Activated T-cell treated with anti-CD3 and anti-CD28 coated beads for 24 hours (primary cell): Measurements from ENCODE around the gene FAM9C.
A peak's percentile ranks its signal among the peaks of the same experiment; 100 is the strongest.
"Not testable (repeated sequence)": the region's sequence is repeated elsewhere in the genome, so short reads cannot be mapped to it uniquely, and the experiment has no call there.

ENCODE experiments used
- DNase-seq: peaks from one replicate; pipeline ENCODE4 v3.0.0-alpha.2; 2020; ENCODE audit warnings: low read depth

Gene FAM9C

DNA sequence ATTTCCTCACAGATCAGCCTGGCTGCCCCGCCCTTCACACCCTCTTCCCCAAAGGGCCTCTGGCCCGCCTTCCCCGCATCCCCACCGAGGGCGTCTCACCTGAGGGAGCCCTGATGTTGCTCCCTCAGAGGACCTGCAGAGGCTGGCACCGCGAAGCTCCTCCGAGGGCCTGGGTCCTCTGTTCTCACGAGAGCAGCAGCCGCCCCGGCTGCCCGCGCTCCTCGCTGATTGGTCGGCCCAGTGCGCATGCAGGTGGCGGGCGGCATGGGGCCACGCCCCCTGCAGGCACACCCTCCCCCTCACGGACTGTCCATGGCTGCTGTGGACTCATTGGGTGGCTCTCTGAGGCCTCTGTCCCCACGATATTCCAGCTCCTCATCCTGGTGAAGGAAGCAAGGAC is at the start of gene FAM9C:
Gene FAM9C, minus strand, starts transcription at position 180 of the 400 bp plus-strand sequence. CDS start 831 bp downstream, outside the sequence.
- DNase-seq, result no peak

DNA sequence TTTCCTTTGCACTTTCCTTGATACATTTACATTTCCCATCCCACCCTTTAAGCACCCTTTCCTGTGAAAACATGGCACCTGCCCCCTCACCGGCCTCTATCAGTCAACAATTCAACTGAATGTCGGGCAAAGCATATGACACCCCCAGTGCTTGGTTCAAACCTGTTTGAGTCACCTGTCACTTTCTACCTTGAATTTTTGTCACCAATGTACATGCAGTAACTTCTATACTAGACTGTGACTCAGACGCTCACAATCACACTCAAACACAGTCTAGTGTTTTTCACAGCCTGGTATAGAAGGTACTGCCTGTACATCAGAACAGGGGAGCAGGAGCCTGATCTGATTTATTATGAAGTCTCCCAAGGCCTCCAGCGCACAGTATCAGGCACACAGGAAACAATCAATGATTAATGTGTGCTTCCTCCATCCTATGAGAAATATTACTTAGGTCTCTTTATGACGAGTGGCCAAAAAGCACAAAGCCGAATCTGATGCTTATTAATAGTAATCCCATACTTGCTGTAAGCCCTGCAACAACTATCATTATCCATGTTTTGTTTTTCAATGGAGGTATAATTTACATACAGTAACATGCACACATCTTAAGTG is 49.2 kb upstream of the FAM9C start:
- no peak for DNase-seq

DNA sequence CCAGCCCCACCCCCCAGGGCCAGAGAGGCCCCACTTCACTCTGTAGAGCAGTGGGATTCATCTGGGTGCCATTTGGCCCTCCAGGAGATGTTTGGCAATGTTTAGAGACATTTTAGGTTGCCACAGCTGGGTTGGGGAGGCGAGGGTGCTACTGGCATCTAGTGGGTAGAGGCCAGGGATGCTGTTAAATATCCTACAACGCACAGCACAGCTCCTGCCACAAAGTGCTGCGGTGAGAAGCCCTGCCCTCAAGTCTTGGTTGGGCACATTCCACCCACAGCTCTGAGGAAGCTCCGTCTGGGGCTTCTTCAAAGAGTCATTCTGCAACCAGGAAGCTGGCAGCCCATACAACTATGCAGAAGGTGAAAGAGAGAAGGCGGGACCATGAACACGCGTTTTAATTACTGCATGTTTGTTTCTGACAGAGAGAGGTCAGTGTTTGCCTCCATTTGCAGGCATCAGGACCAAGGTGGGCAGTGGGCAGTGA is 48.1 kb upstream of the FAM9C start:
- peak; percentile 58 for DNase-seq

DNA sequence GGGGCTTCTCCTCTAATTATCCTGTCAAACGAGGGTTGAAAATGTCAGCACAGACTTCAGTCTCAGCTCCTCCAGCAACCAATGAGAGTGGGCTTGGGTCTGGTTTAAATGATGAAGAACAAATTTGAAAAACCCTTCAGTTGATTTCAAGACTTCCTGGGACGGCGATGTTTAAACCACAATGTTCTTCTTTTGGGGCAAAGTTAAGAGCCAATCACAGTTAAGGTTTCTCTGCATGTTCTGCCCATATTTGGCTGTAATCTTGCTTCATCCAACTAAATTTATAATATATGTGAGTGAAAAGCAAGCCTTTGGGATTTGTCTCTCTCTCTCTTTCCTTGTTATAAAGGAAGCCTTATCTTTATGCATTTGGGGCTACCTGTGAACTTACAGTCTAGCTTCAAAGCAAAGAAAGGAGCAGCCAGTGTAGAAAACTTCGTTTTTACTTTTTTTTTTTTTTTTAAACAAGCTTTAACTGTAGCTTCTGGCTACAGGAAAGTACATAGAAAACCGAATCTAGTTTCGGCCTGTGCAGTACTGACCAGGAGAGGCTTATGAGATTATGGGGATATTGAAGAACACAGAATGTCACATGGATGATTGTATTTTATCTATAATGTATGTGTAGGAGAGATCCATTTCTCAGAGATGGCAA is 46.8 kb upstream of the FAM9C start:
- no peak for DNase-seq

DNA sequence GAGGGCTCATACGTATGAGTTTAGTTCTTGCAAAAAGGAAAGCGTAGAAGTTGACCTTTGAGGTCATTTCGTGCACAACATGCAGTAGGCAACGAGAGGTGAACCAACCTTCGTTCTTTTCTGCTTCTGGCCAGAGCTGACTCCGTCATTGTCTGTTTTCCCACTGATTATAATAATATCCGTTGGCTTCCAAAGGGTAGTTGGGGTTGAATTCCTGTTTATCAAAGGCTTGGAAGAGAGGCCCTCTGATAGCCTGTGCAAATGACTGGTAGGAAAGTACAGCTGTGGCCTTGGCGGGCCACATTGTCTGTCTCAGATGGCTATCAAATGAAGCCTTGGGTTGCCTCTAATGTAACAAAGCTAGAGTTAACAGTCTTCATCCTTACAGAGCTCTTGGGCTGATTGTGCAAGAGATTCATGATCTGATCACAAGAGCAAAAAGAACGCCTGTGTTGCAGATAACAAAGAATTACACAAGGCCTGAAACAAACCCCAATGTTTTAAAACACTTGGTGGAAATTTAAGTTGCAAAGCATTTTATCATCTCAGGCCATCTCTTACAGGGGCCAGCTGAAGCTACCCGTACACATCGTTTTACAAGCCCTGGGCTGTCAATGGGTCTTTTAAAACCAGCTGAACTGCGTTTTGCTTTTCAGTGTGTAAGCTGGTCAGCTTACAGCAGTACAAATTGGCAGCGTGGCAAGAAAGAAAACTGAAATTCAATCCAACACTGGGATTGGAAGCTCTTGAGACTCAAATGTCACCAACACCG is 46.1 kb upstream of the FAM9C start:
- no peak for DNase-seq

DNA sequence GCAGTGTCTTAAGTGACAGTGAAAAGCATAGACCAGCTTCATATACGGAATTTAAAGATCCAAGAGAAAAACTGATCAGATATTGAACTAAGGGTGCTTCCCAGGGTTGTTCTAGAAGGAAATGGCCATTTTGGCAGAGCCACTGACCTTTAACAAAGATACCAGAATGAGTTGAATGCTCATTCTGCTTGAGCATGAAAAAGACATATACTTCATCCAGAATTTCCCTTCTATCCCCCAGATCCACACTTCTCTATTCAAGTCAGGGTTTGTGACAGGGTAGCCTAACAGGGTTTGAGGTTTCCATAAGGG is 45.6 kb upstream of the FAM9C start:
- DNase-seq, result no peak

DNA sequence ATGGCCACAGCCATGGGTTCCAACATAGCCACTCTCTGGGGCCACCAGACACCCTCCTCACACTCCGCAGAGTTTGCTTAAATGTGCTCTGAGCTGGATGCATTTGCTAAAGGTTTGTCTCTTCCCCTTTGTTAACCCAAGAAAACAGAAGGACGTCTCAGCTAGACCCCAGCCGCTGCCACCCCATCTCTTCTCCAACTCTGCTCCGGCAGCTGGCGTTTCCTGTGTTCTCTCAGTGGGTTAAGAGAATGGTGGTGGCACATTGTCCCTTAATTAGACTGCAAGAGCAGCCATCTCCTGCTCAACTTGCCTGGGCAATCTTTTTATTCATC is 43.7 kb upstream of the FAM9C start:
- no peak for DNase-seq

DNA sequence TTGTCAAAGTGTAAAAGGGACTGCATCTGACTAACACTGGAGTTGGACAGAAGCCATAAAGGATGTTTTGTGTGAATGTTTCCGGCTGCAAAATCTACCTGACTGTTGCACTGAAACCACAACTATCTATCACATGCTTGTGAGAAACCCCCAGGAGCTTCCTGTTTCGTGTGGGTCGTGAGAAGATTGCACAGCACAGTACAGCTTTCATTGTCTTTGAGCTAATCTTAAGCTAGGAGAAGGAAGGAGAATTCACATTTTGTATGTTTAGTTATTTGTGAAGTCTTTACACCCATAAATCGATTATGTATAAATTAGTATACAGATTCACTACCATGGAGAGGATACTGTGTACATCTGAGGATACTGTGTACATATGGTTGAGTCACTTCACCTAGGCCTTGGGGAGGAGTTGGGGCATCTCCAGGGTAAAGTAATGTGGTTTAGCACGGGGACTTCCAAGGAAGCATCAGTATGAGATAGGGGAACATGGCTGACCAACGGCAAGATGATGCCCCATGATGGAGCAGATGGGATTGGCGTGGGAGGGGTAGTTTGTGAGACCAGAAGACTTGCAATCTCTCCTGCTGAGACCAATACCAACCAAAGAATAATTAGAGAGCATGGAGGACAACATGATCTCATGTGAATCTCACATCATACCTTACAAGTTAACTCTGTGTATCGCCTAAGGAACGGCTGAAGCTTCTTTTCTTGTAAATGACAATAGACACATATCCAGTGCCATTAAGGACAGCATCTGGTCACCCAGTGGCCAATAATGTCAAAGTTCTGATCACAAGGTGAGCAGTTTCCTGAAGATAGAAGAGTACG is 43.1 kb upstream of the FAM9C start:
- DNase-seq, result no peak

DNA sequence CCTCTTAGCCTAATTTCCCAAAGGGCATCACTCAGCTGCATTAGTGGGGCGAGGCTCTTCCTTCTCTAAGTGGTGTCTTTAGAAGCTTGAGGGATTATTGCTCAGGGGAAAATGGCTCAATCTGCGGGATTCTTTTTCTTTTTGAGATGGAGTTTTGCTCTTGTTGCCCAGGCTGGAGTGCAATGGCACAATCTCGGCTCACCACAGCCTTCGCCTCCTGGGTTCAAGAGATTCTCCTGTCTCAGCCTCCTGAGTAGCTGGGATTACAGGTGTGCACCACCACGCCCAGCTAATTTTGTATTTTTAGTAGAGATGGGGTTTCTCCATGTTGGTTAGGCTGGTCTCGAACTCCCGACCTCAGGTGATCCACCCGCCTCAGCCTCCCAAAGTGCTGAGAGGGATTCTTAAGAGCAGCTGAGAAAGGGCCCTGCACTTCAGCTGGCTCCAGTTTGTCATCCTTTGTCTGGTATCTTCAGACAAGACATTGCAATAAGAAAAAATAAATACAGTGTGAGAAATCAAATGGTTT is 42.4 kb upstream of the FAM9C start:
- not testable (repeated sequence) for DNase-seq

DNA sequence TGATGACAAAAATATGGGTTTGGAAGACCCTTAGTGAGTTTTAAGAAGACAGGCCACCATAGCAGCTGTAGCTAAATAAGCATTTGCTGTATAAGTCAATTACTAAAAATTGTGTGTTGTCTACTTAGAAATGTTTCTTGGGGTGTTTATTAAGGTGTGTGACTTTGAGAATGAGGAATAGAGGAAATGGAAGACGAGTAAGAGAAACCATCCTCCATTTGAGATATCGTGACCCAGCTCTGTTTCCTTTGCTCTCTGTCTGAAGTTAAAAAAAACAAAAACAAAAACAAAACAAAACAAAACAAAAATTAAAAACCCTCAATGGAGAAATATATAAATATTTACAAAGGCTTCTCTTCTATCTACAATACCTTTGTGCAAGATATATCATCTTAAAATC is 41.7 kb upstream of the FAM9C start:
- DNase-seq, result no peak

DNA sequence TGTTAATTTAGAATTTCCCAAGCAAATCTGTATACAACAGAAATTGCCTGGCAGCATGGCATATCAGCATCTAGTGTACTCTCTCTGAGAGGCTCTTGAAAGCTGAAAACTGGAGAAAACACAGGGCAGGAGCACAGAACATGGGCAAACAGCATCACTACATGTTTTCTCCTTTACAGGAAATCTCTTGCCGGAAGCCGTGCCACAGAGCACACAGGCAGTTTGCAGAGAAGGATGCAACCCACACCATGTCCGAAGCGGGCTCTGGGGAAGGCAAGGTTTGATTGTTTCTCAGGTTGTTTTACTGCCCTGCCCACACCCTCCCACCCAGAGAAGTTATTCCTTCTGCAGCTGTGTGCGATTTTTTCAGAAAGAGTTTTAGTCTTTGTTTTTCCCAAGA is 41.1 kb upstream of the FAM9C start:
- DNase-seq, result no peak

DNA sequence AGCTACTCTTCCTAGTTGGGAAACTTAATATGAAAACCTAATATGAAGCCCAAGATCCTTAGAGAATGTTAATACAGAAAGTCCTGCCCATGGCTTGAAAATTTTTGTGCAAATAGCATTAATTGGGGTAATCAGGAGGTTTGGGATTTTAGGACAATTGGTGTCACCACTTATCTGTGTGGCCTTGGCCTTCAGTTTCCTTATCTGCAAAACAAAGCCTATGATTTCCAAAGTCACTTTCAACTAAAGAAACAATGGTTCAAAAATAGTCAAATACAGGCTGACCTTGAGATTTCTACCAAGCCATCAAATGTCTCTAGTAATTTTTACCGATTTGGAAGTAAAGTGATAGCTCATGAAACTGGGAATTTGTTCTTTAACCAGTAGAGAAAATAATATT is 40.2 kb upstream of the FAM9C start:
- no peak for DNase-seq

DNA sequence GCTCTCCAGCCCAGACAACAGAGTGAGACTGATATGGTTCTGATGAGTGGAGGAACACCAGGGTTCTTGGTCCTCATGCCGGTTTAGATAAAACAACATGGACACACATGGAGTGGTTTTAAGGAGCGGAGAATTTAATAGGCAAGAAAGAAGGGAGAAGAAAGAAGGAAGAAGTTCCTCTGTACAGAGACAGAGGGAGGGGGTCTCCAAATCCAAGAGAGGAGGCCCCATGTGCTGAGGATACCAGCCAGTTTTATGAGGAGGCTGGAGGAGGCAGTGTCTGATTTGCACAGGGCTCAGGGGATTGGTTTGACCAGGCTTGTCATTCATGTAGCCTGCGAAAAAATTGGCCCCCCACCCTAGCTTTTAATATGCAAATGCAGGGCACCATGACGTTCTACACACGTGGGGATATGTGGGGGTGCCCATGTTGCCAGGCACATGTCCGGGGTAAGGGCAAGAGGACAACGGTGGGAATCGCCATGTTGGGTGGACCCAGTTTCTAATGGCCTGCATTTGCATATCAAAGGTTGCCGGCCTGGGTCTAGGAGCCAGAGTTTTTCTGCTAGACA is 39.4 kb upstream of the FAM9C start:
- not testable (repeated sequence) for DNase-seq

DNA sequence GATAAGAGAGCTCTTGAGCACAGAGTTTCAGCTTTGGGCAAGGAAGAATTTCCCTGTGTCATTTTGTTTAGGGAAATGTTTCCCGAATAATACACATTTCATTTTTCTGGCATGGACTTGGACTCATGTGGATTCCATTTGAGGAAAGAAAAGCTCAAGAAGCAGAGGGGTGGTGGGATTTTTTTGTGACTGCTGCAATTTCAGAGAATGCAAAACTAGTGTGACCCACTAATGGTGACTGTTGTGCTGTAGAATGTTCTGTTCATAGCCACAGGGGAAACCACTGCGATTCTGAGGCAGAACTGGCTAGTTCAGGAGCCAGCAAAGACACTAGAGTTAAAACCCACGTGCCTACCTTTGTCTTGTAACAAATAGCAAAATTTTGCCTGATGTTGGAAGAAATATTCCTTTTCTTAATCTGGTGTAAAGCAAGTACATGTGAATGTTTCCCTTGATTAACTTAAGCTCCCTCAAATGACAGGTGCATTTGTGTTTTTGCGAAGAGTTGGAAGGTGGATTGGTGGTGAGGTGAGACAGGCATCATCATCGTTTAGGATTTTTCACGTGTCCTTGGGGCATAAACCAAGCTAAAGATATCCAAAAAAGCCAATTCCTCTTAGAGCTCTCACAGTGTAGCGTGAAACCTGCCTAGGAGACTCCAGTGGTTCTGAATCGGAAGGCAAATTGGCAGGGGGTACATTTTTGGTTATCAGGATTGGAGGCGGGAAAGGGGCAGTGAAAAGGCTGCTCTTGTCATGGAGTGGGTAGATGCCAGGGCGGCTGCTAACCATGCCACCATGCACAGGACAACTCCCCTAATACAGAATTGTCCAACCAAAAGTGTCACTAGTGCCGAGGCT is 38.0 kb upstream of the FAM9C start:
- DNase-seq, result no peak

DNA sequence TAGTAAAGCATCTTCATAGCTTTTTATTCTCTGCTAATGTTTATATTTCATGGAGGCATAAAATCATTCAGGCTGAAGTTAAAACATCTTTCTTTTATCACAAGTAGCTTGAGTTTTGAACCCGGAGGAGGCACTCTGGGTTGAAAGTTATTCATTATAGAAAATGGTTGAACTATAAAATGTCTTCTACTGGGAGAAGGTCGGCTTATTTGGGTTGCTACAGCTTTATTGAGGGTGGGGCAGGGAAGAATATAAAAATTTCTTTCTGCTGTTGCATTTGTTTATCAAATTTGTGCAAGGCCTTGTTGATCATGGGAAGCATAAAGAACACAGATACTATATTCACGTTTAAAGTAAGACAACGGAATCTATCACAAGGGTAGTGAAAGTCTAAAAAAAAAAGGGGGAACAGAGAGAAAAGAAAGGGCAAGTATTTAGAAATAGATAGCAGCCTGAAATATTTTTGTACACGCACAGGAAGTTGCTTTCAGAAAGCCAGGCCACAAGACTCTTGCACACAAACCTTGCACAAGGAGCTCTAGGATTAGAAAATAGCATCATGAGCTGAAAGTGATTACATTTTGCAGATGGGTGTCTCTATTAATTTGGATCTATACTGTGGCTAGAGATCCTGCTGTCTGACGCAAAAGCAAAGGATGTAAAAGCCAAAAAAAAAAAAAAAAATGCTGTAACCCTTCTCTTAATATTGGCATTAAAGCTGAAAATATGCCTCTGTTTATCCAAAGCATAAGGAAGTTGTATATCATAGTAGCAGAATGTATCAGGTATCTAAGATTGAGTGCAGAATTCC is 37.2 kb upstream of the FAM9C start:
- no peak for DNase-seq

DNA sequence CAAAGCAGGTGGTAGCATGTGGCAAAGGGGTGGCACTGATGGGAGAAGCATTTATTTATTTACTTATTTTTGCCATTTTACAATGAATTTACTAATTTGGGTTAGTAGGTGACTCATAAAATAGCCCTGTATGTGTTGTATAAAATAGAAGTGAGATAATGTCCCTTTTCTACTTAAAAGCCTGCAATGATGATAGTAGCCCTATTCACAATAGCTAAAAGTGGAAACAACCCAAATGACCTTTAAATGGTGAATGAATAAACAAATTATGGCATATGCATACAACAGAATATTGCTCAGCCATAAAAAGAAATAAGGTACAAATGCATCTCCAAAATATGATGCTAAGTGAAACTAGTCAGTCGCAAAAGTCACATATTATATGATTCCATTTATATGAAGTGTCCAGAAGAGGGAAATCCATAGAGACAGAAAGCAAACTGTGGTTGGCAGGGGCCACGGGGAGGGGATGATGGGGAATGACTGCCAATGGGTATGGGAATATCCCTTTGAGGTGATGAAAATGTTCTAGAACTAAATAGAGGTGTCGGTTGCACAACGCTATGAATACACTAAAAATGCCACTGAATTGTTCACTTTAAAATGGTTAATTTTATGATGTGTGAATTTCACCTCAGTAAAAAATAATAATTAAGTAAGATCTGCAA is 35.8 kb upstream of the FAM9C start:
- DNase-seq, result no peak

DNA sequence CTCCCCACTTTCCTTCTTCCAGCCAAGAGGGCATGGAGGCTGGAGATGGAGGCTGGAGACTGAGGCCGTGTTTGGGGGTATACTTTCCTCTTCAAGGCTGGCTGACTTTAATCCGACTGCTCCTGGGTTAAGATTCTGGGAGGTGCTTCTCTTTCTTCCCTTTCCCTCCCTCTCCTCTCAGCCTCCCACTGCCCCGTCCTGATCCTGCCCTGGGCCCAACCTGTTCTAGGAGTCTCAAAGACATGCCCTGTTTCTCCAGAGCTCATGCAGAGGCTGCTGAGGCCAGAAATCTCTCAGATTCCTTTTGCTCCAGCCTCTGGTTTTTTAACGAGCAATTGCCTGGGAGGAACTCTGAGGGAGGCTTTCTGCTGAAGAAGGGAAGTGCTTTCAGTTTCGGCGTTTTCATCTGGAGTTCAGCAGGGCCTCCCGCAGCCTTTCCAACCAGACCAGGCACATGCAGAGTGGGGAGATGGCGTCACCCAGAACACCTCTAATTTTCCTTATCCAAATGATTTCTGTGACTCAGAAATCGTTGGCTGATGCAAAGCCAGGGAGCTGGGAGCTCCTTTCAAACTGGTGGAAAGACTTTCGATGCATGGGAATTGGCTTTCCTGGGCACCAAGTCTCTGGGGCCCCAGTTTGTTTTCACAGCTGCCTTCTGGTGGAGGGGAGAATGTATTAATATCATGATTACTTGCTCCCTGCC is 34.5 kb upstream of the FAM9C start:
- no peak for DNase-seq

DNA sequence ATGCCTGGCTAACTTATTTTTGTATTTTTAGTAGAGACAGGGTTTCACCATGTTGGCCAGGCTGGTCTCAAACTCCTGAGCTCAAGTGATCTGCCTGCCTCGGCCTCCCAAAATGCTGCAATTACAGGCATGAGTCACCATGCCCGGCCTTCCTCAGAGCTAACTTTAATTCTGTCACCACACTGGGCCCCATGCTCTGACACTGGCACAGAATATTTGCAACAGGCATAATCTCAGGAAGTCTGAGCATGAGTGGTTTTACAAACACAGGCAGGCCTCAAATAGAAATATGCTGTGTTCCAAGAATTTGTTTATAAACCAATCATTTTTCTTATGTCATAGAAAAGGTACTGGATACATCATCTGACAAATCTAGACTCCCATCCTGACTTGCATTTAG is 32.7 kb upstream of the FAM9C start:
- no peak for DNase-seq
